T-helper 1 cell treated with Interleukin-12 subunit alpha and Interleukin-12 subunit beta and Interleukin-4 antibody, amounts not matched to agents 30 ng/mL and 1 ng/mL, for 36 hours (primary cell): Measurements from ENCODE around the gene TIE1. TPM values are rescaled to one million over a fixed set of nuclear protein-coding genes. Genes with fewer than 3 reads are reported as not detected.

Experiments used
- intact Hi-C: fragments of 100-400 bp; cut with micrococcal nuclease; formaldehyde crosslinking; loops from one replicate; pipeline ENCODE4 v1.15.1; 2024
- total RNA-seq: library from RNA; stranded (reverse); gene quantifications from 2 replicates; pipeline ENCODE4 v1.2.3, GENCODE V29; 2022

Gene TIE1
- total RNA-seq, 1 donor from 2014 or later: 0.25 TPM

DNA sequence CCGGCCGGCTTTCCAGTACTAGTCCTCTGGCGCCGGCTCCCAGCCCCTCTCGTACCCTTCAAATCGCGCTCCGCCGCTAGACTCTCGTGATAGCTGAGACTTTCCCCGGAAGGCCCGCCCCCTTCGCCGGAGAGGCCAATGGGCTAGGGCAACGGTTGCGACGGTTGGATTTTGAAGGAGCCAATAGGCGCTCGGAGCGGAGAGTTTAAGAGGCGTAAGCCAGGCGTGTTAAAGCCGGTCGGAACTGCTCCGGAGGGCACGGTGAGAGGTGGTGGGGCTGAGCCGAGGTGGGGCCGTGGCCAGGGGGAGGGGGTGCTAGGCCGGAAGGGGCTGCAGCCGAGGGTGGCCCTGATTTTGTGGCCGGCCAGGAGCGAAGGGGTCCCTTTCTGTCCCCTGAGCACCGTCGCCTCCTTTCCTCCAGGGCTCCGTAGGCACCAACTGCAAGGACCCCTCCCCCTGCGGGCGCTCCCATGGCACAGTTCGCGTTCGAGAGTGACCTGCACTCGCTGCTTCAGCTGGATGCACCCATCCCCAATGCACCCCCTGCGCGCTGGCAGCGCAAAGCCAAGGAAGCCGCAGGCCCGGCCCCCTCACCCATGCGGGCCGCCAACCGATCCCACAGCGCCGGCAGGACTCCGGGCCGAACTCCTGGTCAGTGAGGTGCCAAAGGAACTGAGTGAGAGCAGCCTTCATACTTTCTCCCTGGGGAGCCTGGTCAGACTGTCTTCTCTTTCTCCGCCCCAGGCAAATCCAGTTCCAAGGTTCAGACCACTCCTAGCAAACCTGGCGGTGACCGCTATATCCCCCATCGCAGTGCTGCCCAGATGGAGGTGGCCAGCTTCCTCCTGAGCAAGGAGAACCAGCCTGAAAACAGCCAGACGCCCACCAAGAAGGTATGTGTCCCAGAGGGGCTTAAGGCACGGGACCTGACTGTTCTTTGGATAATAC is 58.2 kb downstream of the TIE1 start, which contains the start of gene CDC20:
CDC20 (plus strand) TSS at position 236 of the 948 bp plus-strand sequence; CDS start at position 471, 235 bp downstream.
- intact Hi-C loops: loop anchor here (1.0 to 5.0 kb wide), 17 partner anchors 9 to 896 kb away; partner anchors contain the start of genes C1orf50, CCDC30, CFAP57 and EBNA1BP2

DNA sequence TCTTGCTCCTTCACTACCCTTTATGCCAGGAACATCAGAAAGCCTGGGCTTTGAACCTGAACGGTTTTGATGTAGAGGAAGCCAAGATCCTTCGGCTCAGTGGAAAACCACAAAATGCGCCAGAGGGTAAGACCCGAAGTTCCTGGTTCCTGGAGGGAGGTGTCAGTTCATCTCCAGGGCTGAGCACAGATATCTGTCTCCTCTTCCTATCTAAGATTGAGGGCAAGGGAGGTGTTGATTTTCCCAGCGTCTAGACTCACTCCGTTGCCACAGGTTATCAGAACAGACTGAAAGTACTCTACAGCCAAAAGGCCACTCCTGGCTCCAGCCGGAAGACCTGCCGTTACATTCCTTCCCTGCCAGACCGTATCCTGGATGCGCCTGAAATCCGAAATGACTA is 58.9 kb downstream of the TIE1 start:
- intact Hi-C loops: loop anchor here (2.0 to 5.0 kb wide), 8 partner anchors 95 to 897 kb away; partner anchors contain the start of genes C1orf50, CCDC30, ERMAP and IPO13

DNA sequence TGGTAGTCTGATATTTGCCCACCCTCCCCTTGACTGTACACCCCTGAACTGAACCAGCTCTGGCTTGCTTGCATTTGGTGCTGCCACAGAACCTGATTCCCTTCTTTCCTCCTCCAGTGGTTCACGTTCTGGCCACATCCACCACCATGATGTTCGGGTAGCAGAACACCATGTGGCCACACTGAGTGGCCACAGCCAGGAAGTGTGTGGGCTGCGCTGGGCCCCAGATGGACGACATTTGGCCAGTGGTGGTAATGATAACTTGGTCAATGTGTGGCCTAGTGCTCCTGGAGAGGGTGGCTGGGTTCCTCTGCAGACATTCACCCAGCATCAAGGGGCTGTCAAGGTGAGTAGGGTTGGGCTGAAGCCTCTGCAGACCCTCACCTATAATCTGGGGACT is 59.8 kb downstream of the TIE1 start:
- intact Hi-C loops: no loop called here

DNA sequence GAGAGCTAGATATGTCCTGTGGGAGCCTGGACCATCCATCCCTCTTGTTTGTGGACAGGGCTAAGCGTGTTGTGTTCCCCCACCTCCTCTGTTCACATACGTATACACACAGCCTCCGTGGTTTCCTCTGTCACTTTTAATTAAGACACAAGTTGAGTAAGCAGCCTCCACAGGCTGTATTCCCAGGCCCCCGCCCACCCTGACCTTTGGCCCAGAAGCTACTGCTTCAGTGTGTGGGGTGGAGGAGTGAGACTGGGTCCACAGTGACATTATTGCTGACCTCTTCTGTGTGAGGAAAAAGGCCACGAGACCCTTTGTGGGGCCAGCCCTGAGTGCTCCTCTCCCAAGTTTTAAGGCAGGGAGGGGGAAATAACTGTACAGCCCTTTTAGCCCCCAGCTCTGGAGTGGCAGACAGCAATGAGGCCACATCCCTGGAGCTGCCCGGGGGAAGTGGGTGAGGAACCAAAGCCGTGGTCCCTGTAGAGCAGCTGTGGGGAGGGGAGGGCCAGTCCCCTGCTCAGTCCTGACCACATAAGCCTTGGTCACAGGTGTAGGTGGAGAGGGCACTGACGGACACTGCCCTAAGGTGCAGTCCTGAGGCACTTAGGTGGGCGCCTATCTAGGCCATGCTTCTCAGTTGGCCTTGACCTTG is 62.6 kb downstream of the TIE1 start:
- intact Hi-C loops: no loop called here

DNA sequence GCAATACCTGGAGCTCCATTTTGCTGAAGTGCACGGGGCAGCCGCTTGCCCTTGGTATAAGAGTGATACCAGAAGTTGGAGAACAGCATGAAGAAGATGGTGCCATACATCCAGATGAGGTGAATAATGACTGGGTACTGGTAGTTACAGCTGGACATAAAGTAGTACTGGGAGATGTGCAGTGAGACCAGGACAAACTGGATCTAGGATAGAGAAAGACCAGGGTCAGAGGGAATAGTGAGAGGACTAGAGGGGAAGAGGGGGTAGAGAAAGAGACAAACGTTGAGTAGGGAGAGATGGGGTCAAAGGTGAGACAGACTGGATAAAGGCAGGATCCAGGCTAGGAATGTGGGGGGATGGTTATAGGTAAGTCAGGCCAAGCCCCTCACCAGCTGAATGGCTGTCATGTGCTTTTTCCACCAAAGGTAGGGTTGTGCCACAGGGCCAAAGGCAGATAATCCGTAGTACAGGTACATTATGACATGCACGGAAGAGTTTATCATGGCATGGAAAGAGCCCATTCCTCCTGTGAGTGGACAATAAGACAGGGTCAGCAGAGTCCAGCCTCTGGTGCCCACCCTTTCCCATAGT is 63.2 kb downstream of the TIE1 start:
- intact Hi-C loops: no loop called here

DNA sequence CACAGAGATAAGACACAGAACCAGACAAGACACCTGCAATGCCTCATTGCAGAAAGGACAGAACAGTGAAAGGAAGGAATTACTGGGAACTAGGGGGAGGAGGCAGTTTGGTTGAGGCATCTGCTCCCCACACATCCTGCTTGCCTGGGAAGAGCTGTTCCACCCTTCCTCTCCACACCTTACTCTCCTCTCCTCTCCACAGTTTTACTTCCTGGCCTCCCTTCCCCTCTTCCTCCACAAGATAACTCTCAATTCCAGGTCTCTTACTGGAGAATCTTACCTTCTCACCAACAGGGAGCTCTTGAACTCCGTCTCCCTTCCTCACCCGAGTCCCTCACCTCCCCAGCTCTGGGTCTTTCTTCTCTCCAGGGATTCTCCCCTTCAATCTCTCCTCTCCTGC is 64.9 kb downstream of the TIE1 start:
- intact Hi-C loops: loop anchor here (5.0 kb wide), 1 partner anchor 408 kb away; the partner anchor contains the start of gene SLC2A1

DNA sequence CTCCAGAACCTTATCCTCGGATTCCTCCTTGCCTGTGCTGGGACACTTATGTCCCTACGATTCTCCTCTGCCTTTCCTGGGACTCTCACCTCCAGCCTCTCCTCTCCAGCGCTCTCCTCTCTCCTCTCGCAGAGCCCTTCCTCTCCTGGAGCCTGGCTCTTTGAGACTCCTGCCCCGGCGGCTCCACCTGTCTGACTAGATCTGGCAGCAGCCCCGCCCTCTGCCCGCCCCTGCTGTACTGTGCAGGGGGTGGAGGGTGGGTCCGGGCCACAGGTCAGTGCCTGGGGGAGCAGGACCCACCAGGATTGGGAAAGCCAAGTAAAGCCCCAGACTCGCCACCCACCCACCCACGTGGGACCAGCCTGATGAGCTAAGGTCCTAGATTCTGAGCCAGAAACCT is 65.4 kb downstream of the TIE1 start:
- intact Hi-C loops: loop anchor here (5.0 kb wide), 1 partner anchor 409 kb away; the partner anchor contains the start of gene SLC2A1

DNA sequence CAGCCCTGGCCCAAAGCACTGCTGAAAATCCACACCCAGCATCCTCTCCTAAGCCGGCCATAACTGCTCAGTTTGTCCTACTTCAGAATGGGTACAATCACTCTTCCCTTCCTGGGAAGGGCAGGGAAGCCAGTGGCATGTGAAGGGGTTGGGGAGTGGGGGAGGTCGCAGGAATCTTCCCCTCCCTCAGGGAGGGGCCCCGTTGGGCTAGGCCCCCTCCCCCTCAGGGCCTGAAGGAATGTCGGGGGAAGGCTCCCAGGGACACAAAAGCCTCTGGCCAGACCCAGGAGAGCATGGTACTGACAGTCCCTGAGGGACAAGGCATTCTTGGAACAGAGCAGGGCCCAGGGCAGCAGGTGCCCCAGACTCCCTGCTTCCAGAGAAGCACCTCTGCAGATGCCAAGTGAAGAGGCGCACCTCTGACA is 65.8 kb downstream of the TIE1 start:
- intact Hi-C loops: loop anchor here (5.0 kb wide), 1 partner anchor 409 kb away; the partner anchor contains the start of gene SLC2A1

DNA sequence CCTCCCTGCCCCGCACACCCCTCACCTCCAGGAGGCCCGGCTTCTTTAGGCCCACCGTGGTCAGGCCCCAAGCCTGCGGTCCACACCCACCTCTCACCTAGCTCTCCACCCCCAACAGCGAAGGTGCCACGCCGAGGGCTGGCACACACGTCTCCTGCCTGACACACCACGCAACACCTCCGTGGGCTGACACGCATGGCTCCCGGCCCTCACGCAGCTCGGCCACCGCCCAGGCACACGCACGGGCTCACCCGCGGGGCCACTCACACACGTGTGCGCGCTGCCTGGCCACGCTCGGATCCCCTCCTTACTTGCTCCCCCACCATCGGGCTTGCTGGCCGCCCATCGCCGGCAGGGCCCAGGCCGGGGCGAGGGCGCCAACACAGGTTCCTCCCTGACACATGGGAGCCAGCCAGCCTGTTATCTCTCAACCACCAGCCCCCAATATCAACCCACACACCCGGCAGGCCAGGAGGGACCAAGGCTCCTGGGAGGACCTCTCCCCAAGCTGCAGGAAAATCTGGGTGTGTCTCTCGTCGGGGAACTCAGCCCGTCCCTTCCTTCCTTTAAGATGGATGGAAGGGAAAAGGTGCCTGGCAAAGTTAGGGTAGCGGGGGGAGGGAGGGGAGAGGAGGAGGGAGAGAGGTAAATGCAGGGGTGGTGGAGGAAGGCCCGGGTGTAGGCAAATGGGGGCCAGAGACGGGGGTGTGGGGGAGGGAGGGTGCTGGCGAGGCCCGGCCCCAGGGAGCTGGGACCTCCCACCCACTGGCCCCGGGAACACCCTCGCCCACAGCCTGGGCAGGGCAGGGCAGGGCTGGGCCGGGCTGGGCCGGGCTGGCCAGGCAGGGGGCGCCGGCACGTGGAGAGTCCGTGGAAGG is 66.5 kb downstream of the TIE1 start:
- intact Hi-C loops: loop anchor here (5.0 kb wide), 1 partner anchor 410 kb away; the partner anchor contains the start of gene SLC2A1

DNA sequence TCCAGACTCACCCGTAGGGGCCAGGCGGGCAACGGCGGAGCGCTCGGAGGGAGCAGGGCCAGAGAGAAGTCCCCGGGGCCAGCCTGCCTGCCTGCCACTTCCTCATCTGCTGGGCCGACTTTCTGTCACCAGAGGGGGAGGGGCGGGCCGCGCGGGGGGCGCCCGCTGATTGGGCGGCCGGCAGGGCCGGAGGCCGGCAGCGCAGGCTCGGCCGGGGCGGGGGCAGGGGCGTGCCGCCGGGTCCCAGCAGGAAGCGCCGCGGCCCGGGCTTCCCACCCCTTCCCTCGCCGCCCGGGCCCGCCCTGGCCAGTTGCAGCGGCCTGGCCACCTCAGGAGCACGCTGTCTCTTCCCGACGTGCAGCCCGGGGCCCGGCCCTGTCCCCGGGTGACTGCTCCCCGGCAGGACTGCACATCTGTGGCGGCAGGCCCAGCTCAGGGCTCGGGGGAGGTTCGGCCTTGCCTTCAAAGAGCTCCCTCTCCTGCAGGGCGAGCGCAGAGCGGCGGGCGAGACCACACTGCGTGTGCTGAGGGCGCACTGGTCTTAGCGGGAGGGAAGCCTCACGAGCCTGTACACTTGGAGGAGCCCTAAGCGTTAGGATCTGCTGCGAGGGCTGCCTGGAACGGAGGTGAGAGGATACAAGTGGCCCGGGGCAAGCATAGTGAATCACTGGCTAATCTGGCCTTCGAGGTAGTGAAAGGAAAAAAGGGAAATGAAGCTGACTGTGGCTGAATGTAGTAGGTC is 67.3 kb downstream of the TIE1 start, which contains the start of gene ELOVL1:
ELOVL1 (minus strand) TSS at position 108 of the 742 bp plus-strand sequence. CDS start 2,402 bp downstream, outside the sequence.
- intact Hi-C loops: loop anchor here (1.0 to 5.0 kb wide), 8 partner anchors 10 to 601 kb away; partner anchors contain the start of genes C1orf50, CDC20, CFAP57 and EBNA1BP2

DNA sequence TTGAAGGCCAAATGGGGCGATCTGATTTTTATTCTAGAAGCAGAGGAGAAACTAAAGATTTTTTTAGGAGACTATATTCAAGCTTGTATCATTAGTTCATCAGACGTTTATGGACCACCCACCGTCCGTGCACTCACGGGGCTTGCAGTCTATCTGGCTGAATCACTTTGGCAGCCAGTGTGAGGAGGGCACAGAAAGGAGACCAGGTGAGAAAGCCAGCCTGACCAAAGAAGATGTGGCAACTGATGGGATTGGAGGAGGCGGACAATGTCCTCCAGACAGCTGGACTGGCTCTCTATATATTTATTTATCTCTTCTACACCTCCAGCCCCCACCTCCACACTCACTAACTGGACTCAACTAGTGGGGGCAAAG is 67.9 kb downstream of the TIE1 start:
- intact Hi-C loops: loop anchor here (1.0 to 5.0 kb wide), 8 partner anchors 10 to 602 kb away; partner anchors contain the start of genes C1orf50, CDC20, CFAP57 and EBNA1BP2

DNA sequence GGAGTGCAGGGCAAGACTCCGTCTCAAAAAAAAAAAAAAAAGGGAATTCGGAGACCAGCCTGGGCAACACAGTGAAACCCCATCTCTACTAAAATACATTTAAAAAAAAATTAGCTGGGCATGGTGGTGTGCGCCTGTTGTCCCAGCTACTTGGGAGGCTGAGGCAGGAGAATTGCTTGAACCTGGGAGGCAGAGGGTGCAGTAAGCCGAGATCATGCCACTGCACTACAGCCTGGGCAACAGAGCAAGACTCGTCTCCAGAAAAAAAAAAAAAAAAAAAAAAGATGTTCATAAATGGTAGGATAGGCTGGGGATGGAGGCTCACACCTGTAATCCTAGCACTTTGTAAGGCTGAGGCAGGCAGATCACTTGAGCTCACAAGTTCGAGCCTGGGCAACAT is 69.0 kb downstream of the TIE1 start:
- intact Hi-C loops: loop anchor here (2.0 to 5.0 kb wide), 3 partner anchors 83 to 603 kb away; partner anchors contain the start of genes C1orf50, HYI, P3H1 and SLC2A1

DNA sequence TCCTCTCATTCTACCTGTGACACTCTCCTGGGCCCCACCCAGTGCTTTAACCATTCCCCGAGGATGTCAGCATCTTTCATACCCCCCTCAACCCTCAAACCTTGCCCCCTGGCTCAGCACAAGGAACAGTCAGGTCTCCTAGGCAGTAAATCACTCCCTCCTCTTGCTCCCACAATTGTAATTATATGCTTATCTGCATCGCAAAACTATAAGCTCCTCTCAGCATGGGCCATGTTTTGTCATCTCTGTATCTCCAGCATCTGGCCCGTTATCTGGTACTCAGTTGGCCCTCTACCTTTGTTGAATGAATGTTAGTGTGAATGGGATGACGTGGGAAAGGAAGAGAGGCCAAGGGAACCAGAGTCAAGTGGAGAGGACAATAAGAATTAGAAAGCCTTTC is 69.8 kb downstream of the TIE1 start:
- intact Hi-C loops: no loop called here

DNA sequence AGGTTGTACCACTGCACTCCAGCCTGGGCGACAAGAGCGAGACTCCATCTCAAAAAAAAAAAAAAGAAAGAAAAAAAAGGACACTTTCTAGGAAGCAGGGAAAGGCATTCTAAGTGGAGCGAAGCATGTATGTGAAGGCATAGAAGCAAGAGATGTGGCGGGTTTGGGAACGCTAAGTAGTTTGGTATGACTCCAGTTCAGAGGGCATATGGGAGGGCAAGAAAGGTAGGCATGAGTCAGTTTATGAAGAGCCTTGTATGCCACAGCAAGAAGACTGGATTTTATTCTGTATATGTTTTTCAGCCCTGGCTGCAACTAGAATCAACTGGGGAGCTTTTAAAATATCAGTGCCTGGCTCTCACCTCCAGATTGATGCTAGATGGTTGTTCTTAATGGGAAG is 71.4 kb downstream of the TIE1 start:
- intact Hi-C loops: no loop called here

Other genes starting within 250 kb of the TIE1 start
- gene EBNA1BP2, start 128.7 kb upstream of the TIE1 start, total RNA-seq: 53.9 and 57.1 TPM in 2 replicates
- gene CFAP57, start 128.7 kb upstream of the TIE1 start, total RNA-seq: 0.07 and 0.20 TPM in 2 replicates
- not detected in 2 replicates for gene TMEM125, start 31.0 kb upstream of the TIE1 start, total RNA-seq
- not detected in 2 replicates for gene C1orf210, start 15.4 kb upstream of the TIE1 start, total RNA-seq
- gene MPL, start 36.8 kb downstream of the TIE1 start, total RNA-seq: not detected in 2 replicates
- gene CDC20, start 58.0 kb downstream of the TIE1 start, total RNA-seq: 95.9 and 103 TPM in 2 replicates
- gene ELOVL1, start 67.0 kb downstream of the TIE1 start, total RNA-seq: 72.8 and 78.9 TPM in 2 replicates
- 41.8 and 46.9 TPM in 2 replicates for gene MED8, start 88.8 kb downstream of the TIE1 start, total RNA-seq
- gene SZT2, start 88.9 kb downstream of the TIE1 start, total RNA-seq: 81.8 and 89.1 TPM in 2 replicates
- 18.3 and 25.1 TPM in 2 replicates for gene HYI, start 152.9 kb downstream of the TIE1 start, total RNA-seq
- gene PTPRF, start 229.9 kb downstream of the TIE1 start, total RNA-seq: 0.68 and 0.81 TPM in 2 replicates